Adipocyte (in vitro differentiated cells): ENCODE results near the gene NOMO2.
"Not testable (repeated sequence)": the region's sequence is repeated elsewhere in the genome, so short reads cannot be mapped to it uniquely, and the experiment has no call there.

Source experiments
- DNase-seq: peaks from one replicate; pipeline ENCODE4 v3.0.0-alpha.2; 2015; ENCODE audit warnings: low read depth
- H3K27me3 ChIP-seq: replicated peaks from 2 replicates; pipeline ENCODE4 v1.7.0; 2013; ENCODE audit warnings: mild to moderate bottlenecking, low read length, moderate library complexity; ENCODE audit not compliant: control insufficient read depth, insufficient read depth
- H3K36me3 ChIP-seq: 2 replicates; pipeline ENCODE4 v1.7.0; 2013; ENCODE audit warnings: low read length, mild to moderate bottlenecking, moderate library complexity; ENCODE audit not compliant: control insufficient read depth, insufficient read depth, severe bottlenecking
- H3K4me1 ChIP-seq: 2 replicates; pipeline ENCODE4 v1.7.0; 2013; ENCODE audit warnings: mild to moderate bottlenecking, low read length, moderate library complexity; ENCODE audit not compliant: control insufficient read depth, insufficient read depth
- H3K4me3 ChIP-seq: 2 replicates; pipeline ENCODE4 v1.7.0; 2013; ENCODE audit warnings: mild to moderate bottlenecking, low read length, moderate library complexity
- H3K9ac ChIP-seq: 2 replicates; pipeline ENCODE4 v1.7.0; 2013; ENCODE audit warnings: mild to moderate bottlenecking, low read length, moderate library complexity
- H3K9me3 ChIP-seq: 2 replicates; pipeline ENCODE4 v1.7.0; 2013; ENCODE audit warnings: mild to moderate bottlenecking, low read length, moderate library complexity; ENCODE audit not compliant: control insufficient read depth

Gene NOMO2

DNA sequence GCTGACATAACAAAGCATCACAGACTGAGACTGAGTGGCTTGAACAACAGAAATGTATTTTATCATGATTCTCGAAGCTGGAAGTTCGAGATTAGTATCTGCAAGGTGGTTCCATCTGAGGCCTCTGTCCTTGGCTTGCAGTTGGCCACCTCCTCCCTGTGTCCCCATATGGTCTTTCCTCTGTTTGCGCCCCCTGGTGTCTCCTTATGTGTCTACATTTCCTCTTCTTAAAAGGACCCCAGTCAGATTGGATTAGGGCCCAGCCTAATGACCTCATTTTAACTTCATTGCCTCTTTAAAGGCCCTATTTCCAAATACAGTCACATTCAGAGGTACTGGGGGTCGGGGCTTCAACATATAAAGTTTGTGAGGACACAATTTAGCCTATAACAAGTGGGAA lies 30.0 kb upstream of the NOMO2 start:
- peak; percentile 7 for DNase-seq
- not testable (repeated sequence) for H3K36me3 ChIP-seq, H3K4me1 ChIP-seq, H3K27me3 ChIP-seq, H3K4me3 ChIP-seq, H3K9me3 ChIP-seq, H3K9ac ChIP-seq

DNA sequence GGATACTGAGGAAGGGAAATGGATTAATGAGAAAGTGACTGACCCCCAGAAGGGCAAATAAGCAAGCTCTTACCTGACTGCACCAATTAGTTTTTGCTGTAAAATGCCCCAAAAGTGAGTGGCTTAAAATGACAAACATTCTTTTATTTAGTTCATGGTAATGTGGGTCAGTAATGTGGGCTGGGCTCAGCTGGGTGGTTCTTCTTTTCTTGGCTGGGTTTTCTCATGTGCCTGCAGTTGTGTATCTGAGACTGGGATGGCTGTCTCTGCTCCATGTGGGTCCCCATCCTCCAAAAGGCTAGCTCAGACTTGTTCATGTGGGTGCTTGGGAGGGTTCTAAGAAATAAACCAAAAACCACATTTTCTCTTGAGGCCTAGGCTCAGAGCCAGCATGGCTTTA lies 29.5 kb upstream of the NOMO2 start:
- not testable (repeated sequence) for H3K27me3 ChIP-seq, DNase-seq, H3K4me1 ChIP-seq, H3K4me3 ChIP-seq, H3K9ac ChIP-seq, H3K36me3 ChIP-seq, H3K9me3 ChIP-seq

DNA sequence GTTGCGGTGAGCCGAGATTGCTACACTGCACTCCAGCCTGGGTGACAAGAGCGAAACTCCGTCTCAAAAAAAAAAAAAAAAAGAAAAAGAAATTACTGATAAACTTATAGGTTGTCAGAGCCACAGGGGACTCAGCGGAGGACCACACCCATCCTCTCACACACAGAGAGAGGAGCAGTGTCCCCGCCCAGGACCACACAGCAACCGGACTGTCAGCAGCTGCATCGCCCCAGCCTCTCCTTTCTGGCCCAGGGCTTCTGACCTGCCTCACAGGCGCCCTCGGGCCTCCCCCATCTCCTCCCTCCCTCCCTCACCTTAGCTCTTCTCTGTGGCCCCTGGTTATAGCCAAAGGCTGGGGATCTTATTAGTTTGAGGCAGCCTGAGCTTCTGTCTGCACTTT lies 27.9 kb upstream of the NOMO2 start:
- not testable (repeated sequence) for H3K9ac ChIP-seq, H3K4me3 ChIP-seq, H3K9me3 ChIP-seq, H3K4me1 ChIP-seq, DNase-seq, H3K27me3 ChIP-seq, H3K36me3 ChIP-seq

- not testable (repeated sequence) for H3K27me3 ChIP-seq, H3K4me3 ChIP-seq, H3K9ac ChIP-seq, H3K36me3 ChIP-seq, DNase-seq, H3K4me1 ChIP-seq, H3K9me3 ChIP-seq
Observed at GRCh38 chr16:18586560-18587540, 25.0 kb upstream of the NOMO2 start.

GRCh38 chr16:18585789-18586188 lies 23.9 kb upstream of the NOMO2 start:
- not testable (repeated sequence) for H3K4me3 ChIP-seq, H3K27me3 ChIP-seq, H3K36me3 ChIP-seq, H3K9me3 ChIP-seq, H3K4me1 ChIP-seq, DNase-seq, H3K9ac ChIP-seq

- no peaks in the 10 kb centered on the region for H3K27me3 ChIP-seq
Observed at GRCh38 chr16:18582902-18583301, 21.0 kb upstream of the NOMO2 start.

DNA sequence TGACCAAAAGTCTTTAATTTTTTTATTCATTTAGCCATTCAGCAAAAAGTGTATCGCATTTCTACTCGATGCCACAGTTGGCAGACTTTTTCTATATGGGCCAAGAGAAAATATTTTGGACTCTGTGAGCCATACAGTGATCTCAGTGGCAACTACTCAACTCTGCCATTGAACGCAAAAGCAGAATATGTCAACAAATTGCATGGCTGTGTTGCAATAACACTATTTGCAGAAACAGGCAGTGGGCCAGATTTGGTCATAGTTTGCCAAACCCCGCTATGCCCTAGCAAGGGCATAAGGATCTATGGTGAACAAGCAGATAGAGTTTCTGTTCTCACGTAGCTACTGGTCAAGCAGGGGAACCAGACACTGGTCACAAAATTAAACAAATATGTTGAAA lies 18.5 kb upstream of the NOMO2 start:
- DNase-seq: peak; percentile 33
- not testable (repeated sequence) for H3K9ac ChIP-seq, H3K27me3 ChIP-seq, H3K36me3 ChIP-seq, H3K9me3 ChIP-seq, H3K4me1 ChIP-seq, H3K4me3 ChIP-seq

More at GRCh38 chr16:18582902-18583301, 21.0 kb upstream of the NOMO2 start:
- H3K36me3 ChIP-seq: no peaks in the 10 kb centered on the region
- H3K9ac ChIP-seq: no peak overlapping the region
- no peaks in the 10 kb centered on the region for H3K9me3 ChIP-seq
- no peak overlapping the region for H3K4me3 ChIP-seq
- H3K4me1 ChIP-seq: no peaks in the 10 kb centered on the region
- DNase-seq: no peak

- not testable (repeated sequence) for H3K9me3 ChIP-seq, H3K4me3 ChIP-seq, H3K27me3 ChIP-seq, H3K4me1 ChIP-seq, DNase-seq, H3K36me3 ChIP-seq, H3K9ac ChIP-seq
Observed at GRCh38 chr16:18579261-18579660, 17.4 kb upstream of the NOMO2 start.

DNA sequence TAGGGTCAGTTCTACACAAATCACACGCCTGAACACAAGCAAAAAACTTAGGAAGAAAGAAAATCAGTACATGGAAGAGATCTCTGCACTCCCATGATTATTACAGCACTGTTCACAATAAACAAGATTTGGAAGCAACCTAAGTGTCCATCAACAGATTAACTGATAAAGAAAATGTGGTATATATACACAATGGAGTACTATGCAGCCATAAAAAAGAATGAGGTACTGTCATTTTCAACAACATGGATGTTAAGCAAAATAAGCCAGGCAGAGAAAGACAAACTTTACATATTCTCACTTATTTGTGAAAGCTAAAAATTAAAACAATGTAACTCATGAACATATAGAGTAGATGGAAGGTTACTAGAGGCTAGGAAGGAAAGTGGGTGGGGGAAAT lies 16.0 kb upstream of the NOMO2 start:
- H3K9me3 ChIP-seq, H3K36me3 ChIP-seq, H3K4me3 ChIP-seq, DNase-seq, H3K4me1 ChIP-seq, H3K27me3 ChIP-seq, H3K9ac ChIP-seq: not testable (repeated sequence)

GRCh38 chr16:18575945-18576344 lies 14.0 kb upstream of the NOMO2 start:
- not testable (repeated sequence) for H3K9me3 ChIP-seq, H3K36me3 ChIP-seq, H3K9ac ChIP-seq, DNase-seq, H3K27me3 ChIP-seq, H3K4me3 ChIP-seq, H3K4me1 ChIP-seq

DNA sequence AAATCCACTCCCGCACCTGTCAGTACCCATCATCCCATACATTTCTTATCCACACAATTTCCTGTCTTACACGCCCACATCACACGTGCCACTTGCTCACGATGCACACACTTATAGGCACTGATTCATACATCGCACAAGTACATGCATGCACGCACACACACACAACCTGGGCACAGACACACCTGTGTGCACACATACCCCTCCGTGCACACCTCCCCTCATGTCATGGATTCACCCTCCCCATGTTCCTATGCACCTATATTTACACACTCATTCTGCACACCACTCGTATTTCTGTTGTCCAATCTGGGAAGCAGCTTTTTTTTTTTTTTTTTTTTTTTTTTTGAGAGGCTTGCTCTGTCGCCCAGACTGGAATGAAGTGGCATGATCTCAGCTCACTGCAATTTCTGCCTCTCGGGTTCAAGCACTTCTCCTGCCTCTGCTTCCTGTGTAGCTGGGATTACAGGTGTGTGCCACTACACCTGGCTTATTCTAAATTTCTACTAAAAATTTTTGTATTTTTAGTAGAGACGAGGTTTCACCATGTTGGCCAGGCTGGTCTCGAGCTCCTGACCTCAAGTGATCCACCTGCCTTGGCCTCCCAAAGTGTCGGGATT lies 13.5 kb upstream of the NOMO2 start:
- H3K4me1 ChIP-seq, H3K9ac ChIP-seq, H3K36me3 ChIP-seq, H3K27me3 ChIP-seq, DNase-seq, H3K9me3 ChIP-seq, H3K4me3 ChIP-seq: not testable (repeated sequence)
